GM12891 (cell line): Measurements from ENCODE around the gene PLXNC1.

Experiments used
- PAX5 ChIP-seq: IDR thresholded peaks from 2 replicates; pipeline ENCODE4 v1.6.1; 2011; ENCODE audit warnings: low read length, moderate library complexity, mild to moderate bottlenecking; ENCODE audit not compliant: insufficient read depth, severe bottlenecking
- POLR2A ChIP-seq: IDR thresholded peaks from 2 replicates; pipeline ENCODE4 v1.6.1; 2011; ENCODE audit warnings: low read depth, low read length, control low read depth
- POLR2AphosphoS5 ChIP-seq: IDR thresholded peaks from 2 replicates; pipeline ENCODE4 v1.6.1; 2011; ENCODE audit warnings: low read depth, low read length, control low read depth
- POU2F2 ChIP-seq: IDR thresholded peaks from 2 replicates; pipeline ENCODE4 v1.6.1; 2011; ENCODE audit warnings: low read depth, mild to moderate bottlenecking, control low read depth, low read length, moderate library complexity
- SPI1 ChIP-seq: IDR thresholded peaks from 2 replicates; pipeline ENCODE4 v1.6.1; 2011; ENCODE audit warnings: low read depth, low read length, control low read depth
- TAF1 ChIP-seq: IDR thresholded peaks from 2 replicates; pipeline ENCODE4 v1.6.1; 2011; ENCODE audit warnings: low read depth, low read length, control low read depth

GRCh38 chr12:94280063-94280462, 131.7 kb downstream of the PLXNC1 start:
- no peak for TF ChIP-seq TAF1
- TF ChIP-seq POLR2A = no peak
- TF ChIP-seq POLR2AphosphoS5 = no peak
- TF ChIP-seq PAX5 = no peak
- TF ChIP-seq SPI1 = no peak
- no peak for TF ChIP-seq POU2F2
